Activated CD4-positive, alpha-beta T cell treated with anti-CD3 and anti-CD28 coated beads, Interleukin-2, amount 50 U/mL, for 16 hours (primary cell): Measurements from ENCODE around the gene PRPF4.

Source experiments
- DNase-seq: peaks from one replicate; pipeline ENCODE4 v3.0.0-alpha.2; 2020

The PRPF4 gene

GRCh38 chr9:113315231-113315630, 39.8 kb downstream of the PRPF4 start:
- DNase-seq, result no peak

DNA sequence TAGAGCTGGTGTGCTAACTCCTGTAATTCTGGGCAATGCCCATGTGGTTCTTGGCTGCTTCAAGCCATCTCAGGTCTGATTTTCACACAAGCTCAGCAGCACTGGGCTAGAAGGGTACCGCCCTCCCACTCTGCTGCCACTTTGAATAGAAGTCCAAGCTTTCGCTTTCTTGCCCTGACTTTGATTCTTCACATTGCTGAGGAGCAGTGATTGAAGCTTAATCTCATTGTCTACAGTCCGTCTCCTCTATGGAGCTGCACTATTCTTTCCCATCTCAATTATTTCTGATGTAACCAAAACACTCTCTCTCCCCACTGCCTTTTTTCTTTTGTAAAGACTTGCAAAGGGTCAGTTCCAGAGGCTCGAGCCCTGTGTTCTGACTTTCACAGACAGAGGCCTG, 40.6 kb downstream of the PRPF4 start:
- DNase-seq, result no peak

DNA sequence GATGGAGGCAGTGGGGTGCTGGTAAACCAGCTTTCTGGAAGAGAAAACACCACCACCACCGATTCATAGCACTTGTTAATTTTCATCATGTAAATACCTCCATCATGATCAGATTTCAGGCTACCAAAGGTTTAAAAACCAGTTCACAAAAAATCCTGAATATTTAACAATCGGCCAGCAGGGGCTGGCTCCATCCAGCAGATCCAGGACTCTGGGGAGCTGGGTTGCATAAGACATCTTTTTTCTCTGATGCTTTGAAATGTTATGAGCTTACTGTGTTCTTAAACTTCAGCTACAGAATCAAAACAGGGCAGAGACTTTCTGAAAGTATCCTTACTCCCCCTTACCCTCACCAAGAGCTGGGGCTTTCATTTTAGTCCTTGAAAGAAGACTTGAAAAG, 42.3 kb downstream of the PRPF4 start:
- DNase-seq, result no peak

DNA sequence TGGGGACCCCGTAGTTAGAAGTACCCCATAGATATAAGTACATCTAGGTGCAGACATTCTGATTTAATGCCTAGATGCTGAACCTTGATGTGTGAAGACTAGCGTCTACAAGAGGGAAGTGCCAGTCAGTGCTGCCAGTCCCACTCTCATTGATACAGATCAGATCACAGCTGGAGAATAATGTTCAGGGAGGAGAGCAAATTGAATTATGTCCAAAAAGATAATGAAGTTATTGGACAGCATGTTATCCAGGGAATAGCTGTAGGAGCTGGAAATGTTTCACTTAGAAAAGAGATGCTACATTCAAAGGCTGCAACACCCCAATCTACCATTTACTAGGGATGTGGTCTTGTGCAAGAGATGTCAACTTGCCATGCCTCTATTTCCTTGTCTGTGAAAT, 43.6 kb downstream of the PRPF4 start:
- DNase-seq, result no peak

- DNase-seq, result no peak
Observed at GRCh38 chr9:113320051-113320450, 44.6 kb downstream of the PRPF4 start.

DNA sequence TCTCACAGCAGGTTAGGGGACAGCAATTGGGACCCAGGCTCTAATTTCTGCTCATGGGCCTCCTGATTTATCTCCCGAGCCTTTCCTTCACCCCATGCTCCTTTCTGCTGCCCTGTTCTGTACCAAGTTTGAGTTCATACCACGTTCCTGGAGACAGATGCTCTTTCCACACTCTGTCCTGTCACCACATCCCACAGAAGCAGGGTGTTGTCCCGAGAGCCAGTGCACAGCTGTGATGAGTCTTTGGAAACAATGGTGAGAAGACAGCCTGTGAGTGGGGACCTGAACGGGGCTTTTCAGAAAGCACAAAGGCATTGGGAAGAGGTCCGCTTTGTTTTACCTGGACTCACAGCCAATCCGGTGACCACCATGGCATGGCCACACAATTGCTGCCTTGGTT, 47.2 kb downstream of the PRPF4 start:
- DNase-seq, result no peak

- no peak for DNase-seq
Observed at GRCh38 chr9:113326230-113326629, 50.8 kb downstream of the PRPF4 start.

- no peak for DNase-seq
Observed at GRCh38 chr9:113328045-113328782, 52.8 kb downstream of the PRPF4 start.

DNA sequence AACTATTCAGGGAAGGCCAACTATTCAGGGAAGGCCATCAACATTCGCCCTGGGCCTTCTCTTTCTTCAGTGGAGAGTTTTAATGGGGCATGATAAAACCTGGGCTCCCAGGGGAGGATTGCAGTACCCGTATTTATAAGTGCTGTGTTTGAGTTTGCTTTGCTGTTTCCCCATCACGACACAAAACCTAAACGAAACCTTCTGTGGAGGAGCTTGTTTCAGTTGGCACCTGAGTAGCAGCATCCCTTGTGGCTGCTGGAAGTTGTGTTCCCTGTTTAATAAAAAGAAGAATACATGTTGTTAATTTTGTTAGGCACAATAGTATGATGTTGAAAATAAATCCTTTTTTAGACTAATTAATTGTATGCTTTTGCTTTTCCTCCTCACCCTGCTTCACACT, 56.3 kb downstream of the PRPF4 start:
- no peak for DNase-seq

DNA sequence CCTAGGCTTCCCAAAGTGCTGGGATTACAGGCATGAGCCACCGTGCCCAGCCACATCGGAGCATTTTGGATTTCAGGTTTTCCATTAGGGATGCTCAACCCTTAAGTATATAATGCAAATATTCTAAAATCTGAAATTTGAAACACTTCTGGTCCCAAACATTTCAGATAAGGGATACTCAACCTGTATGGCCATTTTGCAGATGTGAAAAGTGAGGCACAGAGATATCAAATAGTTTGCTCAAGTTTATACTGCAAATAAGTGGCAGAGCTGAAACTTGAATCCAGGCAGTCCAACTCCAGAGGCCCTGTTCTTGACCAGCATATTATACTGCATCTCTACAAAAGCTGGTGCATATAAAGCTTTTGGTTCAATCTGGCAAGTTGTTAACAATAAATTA, 62.3 kb downstream of the PRPF4 start:
- DNase-seq, result no peak

- DNase-seq, result peak; percentile 88
Observed at GRCh38 chr9:113340011-113340699, 64.7 kb downstream of the PRPF4 start, which contains the start of gene WDR31. Gene WDR31 (minus strand): TSS chr9:113340275. CDS start chr9:113332022, 8,253 bp downstream.

DNA sequence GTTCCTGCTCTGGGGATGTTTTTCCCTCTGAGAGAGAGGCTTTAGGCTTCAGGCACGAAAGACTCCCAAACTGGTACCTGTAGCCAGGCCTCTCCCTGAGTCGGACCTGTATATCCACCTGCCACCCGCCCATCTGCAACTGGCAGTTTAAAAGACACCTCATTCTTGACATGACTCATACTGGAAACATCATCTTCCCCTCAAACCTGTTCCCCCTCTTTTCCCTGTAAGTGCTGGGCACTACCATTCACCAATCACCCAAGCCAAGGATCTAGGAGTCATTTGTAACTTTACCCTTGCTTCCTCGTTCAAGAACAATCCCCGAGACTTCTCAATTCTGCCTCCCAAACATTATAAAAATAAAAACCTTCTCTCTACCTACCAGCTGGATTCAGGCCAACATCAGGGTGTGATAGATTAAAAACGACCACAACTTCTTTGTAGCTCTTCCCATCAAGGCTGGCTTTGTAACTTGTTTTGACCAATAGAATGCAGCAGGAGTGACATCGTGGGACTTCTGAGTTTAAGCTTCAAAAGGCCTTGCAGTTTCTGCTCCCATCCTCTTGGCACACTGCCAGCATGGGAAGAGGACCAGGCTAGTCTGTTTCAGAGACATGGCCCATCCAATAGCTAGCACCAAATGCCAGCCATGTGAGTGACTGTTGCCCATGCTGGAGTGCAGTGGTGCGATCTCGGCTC, 66.4 kb downstream of the PRPF4 start:
- DNase-seq, result no peak
